IMR-90 (cell line): ENCODE results near the gene RAD18. TPM values are rescaled to one million over a fixed set of nuclear protein-coding genes. Genes with fewer than 3 reads are reported as not detected.
A peak's percentile ranks its signal among the peaks of the same experiment; 100 is the strongest.

ENCODE experiments used
- ATAC-seq: fragments of 200-7000 bp; cut with Tn5 transposase; 2 replicates; pipeline ENCODE4 v1.9.1; 2020; ENCODE audit warnings: low read depth, mild to moderate bottlenecking, moderate library complexity
- BruUV-seq: library from RNA; stranded (reverse); fragments of 400-500 nt; replicated peaks from 2 replicates; lab custom pipeline; 2021; lab: Mats Ljungman, UMichigan
- CTCF ChIA-PET: fragments of 300-600 bp; formaldehyde crosslinking; extraction: SDS; loops from one replicate; lab custom pipeline; 2021; ENCODE audit warnings: antibody characterized with exemption; lab: Yijun Ruan, JAX
- POLR2A ChIA-PET: fragments of 300-600 bp; sonication (Branson Sonifier 250); formaldehyde crosslinking; loops from one replicate; lab custom pipeline; 2022; ENCODE audit warnings: antibody characterized with exemption; ENCODE audit not compliant: unreplicated experiment; lab: Charles Lee
- DNase-seq: peaks from one replicate; pipeline ENCODE4 v3.0.0; 2013
- H2AFZ ChIP-seq: replicated peaks from 2 replicates; pipeline ENCODE3; 2013; ENCODE audit warnings: low read length, mild to moderate bottlenecking; ENCODE audit not compliant: poor library complexity
- H2AK5ac ChIP-seq: 2 replicates; pipeline ENCODE4 v1.6.1; 2013; ENCODE audit warnings: low read depth, low read length, inconsistent platforms
- H2AK9ac ChIP-seq: replicated peaks from 2 replicates; pipeline ENCODE3; 2013; ENCODE audit warnings: mild to moderate bottlenecking, low read depth, low read length, moderate library complexity; ENCODE audit not compliant: poor library complexity
- H2BK120ac ChIP-seq: 2 replicates; pipeline ENCODE4 v1.6.1; 2013; ENCODE audit warnings: low read depth, low read length, inconsistent platforms
- H2BK15ac ChIP-seq: 3 replicates; pipeline ENCODE4 v1.6.1; 2013; ENCODE audit warnings: low read depth, low read length, inconsistent platforms
- H2BK20ac ChIP-seq: 2 replicates; pipeline ENCODE4 v1.6.1; 2013; ENCODE audit warnings: low read depth, mild to moderate bottlenecking, inconsistent platforms, low read length, moderate library complexity
- H2BK5ac ChIP-seq: 2 replicates; pipeline ENCODE4 v1.6.1; 2013; ENCODE audit warnings: mild to moderate bottlenecking, low read depth, low read length, inconsistent platforms; ENCODE audit not compliant: poor library complexity, severe bottlenecking
- H3K14ac ChIP-seq: replicated peaks from 2 replicates; pipeline ENCODE4 v1.6.1; 2013; ENCODE audit warnings: low read depth, low read length, inconsistent platforms
- H3K18ac ChIP-seq: 2 replicates; pipeline ENCODE4 v1.6.1; 2013; ENCODE audit warnings: low read depth, low read length, control low read depth
- H3K23ac ChIP-seq: 2 replicates; pipeline ENCODE4 v1.6.1; 2013; ENCODE audit warnings: low read depth, low read length, inconsistent platforms
- H3K27ac ChIP-seq: 2 replicates; pipeline ENCODE4 v1.5.1; 2013; ENCODE audit warnings: mild to moderate bottlenecking, control low read depth, low read length; ENCODE audit not compliant: insufficient read depth
- H3K27me3 ChIP-seq: 2 replicates; pipeline ENCODE4 v1.6.1; 2013; ENCODE audit warnings: low read length; ENCODE audit not compliant: control insufficient read depth, insufficient read depth
- H3K36me3 ChIP-seq: 2 replicates; pipeline ENCODE4 v1.6.1; 2013; ENCODE audit warnings: low read length, mixed read lengths; ENCODE audit not compliant: control insufficient read depth, insufficient read depth
- H3K4ac ChIP-seq: 2 replicates; pipeline ENCODE4 v1.6.1; 2013; ENCODE audit warnings: low read depth, low read length, inconsistent platforms
- H3K4me1 ChIP-seq: 2 replicates; pipeline ENCODE4 v1.6.1; 2013; ENCODE audit warnings: low read length, mixed read lengths; ENCODE audit not compliant: control insufficient read depth, insufficient read depth
- H3K4me2 ChIP-seq: 2 replicates; pipeline ENCODE4 v1.6.1; 2013; ENCODE audit warnings: low read depth, mild to moderate bottlenecking, control low read depth, low read length, moderate library complexity
- H3K4me3 ChIP-seq: 2 replicates; pipeline ENCODE4 v1.5.1; 2013; ENCODE audit warnings: low read depth, mild to moderate bottlenecking, control low read depth, low read length, moderate library complexity; ENCODE audit not compliant: insufficient read depth
- H3K56ac ChIP-seq: 2 replicates; pipeline ENCODE4 v1.6.1; 2013; ENCODE audit warnings: low read length, inconsistent platforms; ENCODE audit not compliant: insufficient read depth; ENCODE audit errors: extremely low read depth
- H3K79me1 ChIP-seq, 2 experiments: 2 replicates each; pipeline ENCODE4 v1.6.1; 2013; ENCODE audit warnings: low read length in 2 of 2, inconsistent platforms in 1 of 2, low read depth in 1 of 2
- H3K9ac ChIP-seq: 2 replicates; pipeline ENCODE4 v1.6.1; 2013; ENCODE audit warnings: low read depth, low read length, control low read depth
- H3K9me1 ChIP-seq: 2 replicates; pipeline ENCODE4 v1.6.1; 2013; ENCODE audit warnings: low read length, inconsistent platforms; ENCODE audit not compliant: insufficient read depth
- H3K9me3 ChIP-seq: 2 replicates; pipeline ENCODE4 v1.6.1; 2013; ENCODE audit warnings: low read length; ENCODE audit not compliant: control insufficient read depth, insufficient read depth
- H4K20me1 ChIP-seq: 2 replicates; pipeline ENCODE4 v1.6.1; 2013; ENCODE audit warnings: low read length, inconsistent platforms; ENCODE audit not compliant: insufficient read depth
- H4K5ac ChIP-seq: 2 replicates; pipeline ENCODE4 v1.6.1; 2013; ENCODE audit warnings: mild to moderate bottlenecking, low read depth, low read length, control low read depth
- H4K8ac ChIP-seq, 2 experiments: 2 replicates each; pipeline ENCODE4 v1.6.1; 2013; ENCODE audit warnings: low read depth in 2 of 2, low read length in 2 of 2, control low read depth in 1 of 2, inconsistent platforms in 1 of 2
- H4K91ac ChIP-seq: 2 replicates; pipeline ENCODE4 v1.6.1; 2013; ENCODE audit warnings: low read depth, low read length, inconsistent platforms; ENCODE audit not compliant: insufficient read depth
- BHLHE40 ChIP-seq: fragments of 150-350 bp; IDR thresholded peaks from 2 replicates; pipeline ENCODE4 v1.6.1; 2016; ENCODE audit warnings: mild to moderate bottlenecking, low read depth, low read length
- MAZ ChIP-seq: IDR thresholded peaks from 2 replicates; pipeline ENCODE4 v1.6.1; 2012; ENCODE audit warnings: low read depth, mild to moderate bottlenecking, low read length, improper control_type of control experiment, moderate library complexity, borderline replicate concordance
- MXI1 ChIP-seq: IDR thresholded peaks from 2 replicates; pipeline ENCODE4 v1.6.1; 2012; ENCODE audit warnings: low read depth, mild to moderate bottlenecking, low read length, moderate library complexity, borderline replicate concordance
- NFE2L2 ChIP-seq: fragments of 150-350 bp; IDR thresholded peaks from 2 replicates; pipeline ENCODE4 v1.6.1; 2016; ENCODE audit warnings: low read depth, mild to moderate bottlenecking, low read length
- RAD21 ChIP-seq: IDR thresholded peaks from 2 replicates; pipeline ENCODE4 v1.6.1; 2012; ENCODE audit warnings: low read length, improper control_type of control experiment
- RCOR1 ChIP-seq: IDR thresholded peaks from 2 replicates; pipeline ENCODE4 v1.6.1; 2012; ENCODE audit warnings: mild to moderate bottlenecking, low read length, improper control_type of control experiment; ENCODE audit not compliant: insufficient replicate concordance
- RFX5 ChIP-seq: IDR thresholded peaks from 2 replicates; pipeline ENCODE4 v1.8.0; 2012; ENCODE audit warnings: low read depth, mild to moderate bottlenecking, low read length, moderate library complexity
- WGBS, 2 experiments: methylation state at CpG; one replicate each; pipeline versions ENCODE4 v1.1.5 to v1.1.7; 2013; ENCODE audit warnings: missing lambda C conversion rate in 2 of 2; ENCODE audit not compliant: insufficient read length in 1 of 2; ENCODE audit errors: extremely low coverage in 2 of 2; 5-methylcytosine and 5-hydroxymethylcytosine counted together
- dilution Hi-C: fragments of 300-500 bp; cut with HindIII; formaldehyde crosslinking; loops from one replicate; pipeline ENCODE4 v1.14.3; 2018; ENCODE audit warnings: low sequenced_read_pairs; ENCODE audit not compliant: unreplicated experiment
- in situ Hi-C: fragments of 300-500 bp; cut with MboI; formaldehyde crosslinking; loops from 3 replicates; pipeline ENCODE4 v1.14.3; 2019; ENCODE audit warnings: low sequenced_read_pairs, inconsistent platforms, mixed read lengths
- intact Hi-C: fragments of 100-400 bp; cut with micrococcal nuclease; formaldehyde crosslinking; loops from 2 replicates; pipeline ENCODE4 v1.10.0; 2022
- polyA plus RNA-seq, 3 experiments: library from polyadenylated mRNA; depleted of rRNA; stranded (reverse); fragments of >200 nt; gene quantifications; 2 replicates each; pipeline ENCODE4 v1.2.3, GENCODE V29; 2012; ENCODE audit warnings: low replicate concordance in 1 of 3
- total RNA-seq: library from RNA; depleted of rRNA; stranded (reverse); fragments of >200 nt; gene quantifications from 2 replicates; pipeline ENCODE4 v1.2.3, GENCODE V29; 2012
- TF ChIP-seq, protein P1 (sequence below): fragments of 150-350 bp; IDR thresholded peaks from 2 replicates; pipeline ENCODE4 v1.6.1; 2016; ENCODE audit warnings: low read depth, mild to moderate bottlenecking, low read length, moderate library complexity, borderline replicate concordance
- TF ChIP-seq, protein P2 (sequence below): fragments of 150-350 bp; IDR thresholded peaks from 2 replicates; pipeline ENCODE4 v1.6.1; 2017; ENCODE audit warnings: mild to moderate bottlenecking, antibody characterized with exemption, low read length, low read depth

Gene RAD18
- total and polyA plus RNA-seq, 2 of the 4 experiments (the other 2 are of a cell fraction), result 8.2 to 17.2 TPM

DNA sequence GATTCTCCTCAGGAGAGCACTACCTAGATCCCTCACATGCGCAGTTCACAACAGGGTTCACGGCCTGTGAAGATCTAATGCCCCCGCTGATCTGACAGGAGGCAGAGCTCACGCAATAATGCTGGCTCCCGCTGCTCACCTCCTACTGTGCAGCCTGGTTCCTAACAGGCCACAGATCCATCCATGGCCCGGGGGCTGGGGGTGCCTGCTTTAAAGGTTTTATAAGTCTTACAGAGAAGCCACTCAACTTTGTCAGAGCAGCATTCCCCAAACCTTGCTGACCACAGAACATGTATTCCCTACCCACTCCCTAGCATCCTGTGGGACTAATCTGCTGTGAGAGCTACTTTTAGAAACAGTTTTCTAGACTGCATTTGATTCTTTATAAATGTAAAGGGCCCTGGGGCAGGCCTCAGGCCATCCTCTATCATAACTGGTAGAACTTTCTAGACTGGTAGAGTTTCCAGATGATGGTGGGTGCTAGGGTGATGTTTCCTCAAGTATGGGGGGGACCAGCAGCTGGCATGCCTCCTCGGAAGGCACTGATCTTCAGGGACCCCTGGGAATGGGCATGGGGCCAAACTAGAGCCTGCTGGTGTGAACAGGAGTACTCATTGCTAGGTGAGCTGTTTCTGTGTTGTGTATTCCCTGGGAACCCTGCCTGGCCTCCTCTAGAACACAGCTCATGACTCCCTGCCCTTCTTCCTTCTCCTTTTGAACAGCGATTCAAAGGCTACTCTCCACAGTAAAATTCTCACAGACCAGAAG is 25.7 kb upstream of the RAD18 start:
- no peaks in the 10 kb centered on the region for H3K79me1 ChIP-seq
- DNase-seq, result no peak
- intact Hi-C loops, result loop anchor here (1.0 kb wide), 2 partner anchors 78 to 313 kb away; no protein-coding TSS in a partner anchor

More for the DNA sequence above, 25.7 kb upstream of the RAD18 start:
- H3K4me1 ChIP-seq, result no peaks in the 10 kb centered on the region
- WGBS, 2 experiments, result no CpG with 5 or more reads among the region's 8 CpGs
- no peak for TF ChIP-seq RAD21
- TF ChIP-seq MXI1, result no peak
- TF ChIP-seq NFE2L2, result no peak
- TF ChIP-seq, protein P1, sequence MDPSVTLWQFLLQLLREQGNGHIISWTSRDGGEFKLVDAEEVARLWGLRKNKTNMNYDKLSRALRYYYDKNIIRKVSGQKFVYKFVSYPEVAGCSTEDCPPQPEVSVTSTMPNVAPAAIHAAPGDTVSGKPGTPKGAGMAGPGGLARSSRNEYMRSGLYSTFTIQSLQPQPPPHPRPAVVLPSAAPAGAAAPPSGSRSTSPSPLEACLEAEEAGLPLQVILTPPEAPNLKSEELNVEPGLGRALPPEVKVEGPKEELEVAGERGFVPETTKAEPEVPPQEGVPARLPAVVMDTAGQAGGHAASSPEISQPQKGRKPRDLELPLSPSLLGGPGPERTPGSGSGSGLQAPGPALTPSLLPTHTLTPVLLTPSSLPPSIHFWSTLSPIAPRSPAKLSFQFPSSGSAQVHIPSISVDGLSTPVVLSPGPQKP, result no peak
- no peak for TF ChIP-seq BHLHE40
- no peak for TF ChIP-seq MAZ
- TF ChIP-seq RCOR1, result no peak
- TF ChIP-seq, protein P2, sequence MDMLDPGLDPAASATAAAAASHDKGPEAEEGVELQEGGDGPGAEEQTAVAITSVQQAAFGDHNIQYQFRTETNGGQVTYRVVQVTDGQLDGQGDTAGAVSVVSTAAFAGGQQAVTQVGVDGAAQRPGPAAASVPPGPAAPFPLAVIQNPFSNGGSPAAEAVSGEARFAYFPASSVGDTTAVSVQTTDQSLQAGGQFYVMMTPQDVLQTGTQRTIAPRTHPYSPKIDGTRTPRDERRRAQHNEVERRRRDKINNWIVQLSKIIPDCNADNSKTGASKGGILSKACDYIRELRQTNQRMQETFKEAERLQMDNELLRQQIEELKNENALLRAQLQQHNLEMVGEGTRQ, result no peak
- TF ChIP-seq RFX5, result no peak
- no peaks in the 10 kb centered on the region for H4K20me1 ChIP-seq
- no TSS peak for BruUV-seq
- no peak overlapping the region for H2AK5ac ChIP-seq
- no peak overlapping the region for H3K4me2 ChIP-seq
- no peak overlapping the region for H4K8ac ChIP-seq
- H2BK15ac ChIP-seq, result no peak overlapping the region
- no peak overlapping the region for H2BK5ac ChIP-seq
- in situ Hi-C loops (no loop called here), dilution Hi-C loops (no loop called here)
- H4K5ac ChIP-seq, result no peak overlapping the region
- no peak overlapping the region for H2AFZ ChIP-seq
- no peak overlapping the region for H2BK120ac ChIP-seq
- H3K56ac ChIP-seq, result no peak overlapping the region
- no peaks in the 10 kb centered on the region for H3K9me1 ChIP-seq
- no peak overlapping the region for H4K91ac ChIP-seq
- H2AK9ac ChIP-seq, result peak overlapping the region; percentile 13
- H3K27me3 ChIP-seq, result peaks cover 5% of the 10 kb centered on the region
- no peaks in the 10 kb centered on the region for H3K36me3 ChIP-seq
- no peak overlapping the region for H3K27ac ChIP-seq
- no peak overlapping the region for H3K9ac ChIP-seq
- no peak for ATAC-seq
- no peaks in the 10 kb centered on the region for H3K9me3 ChIP-seq
- H3K18ac ChIP-seq, result no peak overlapping the region
- H3K23ac ChIP-seq, result no peak overlapping the region
- H2BK20ac ChIP-seq, result no peak overlapping the region
- POLR2A ChIA-PET, result no interaction called here
- CTCF ChIA-PET, result interaction anchor here (0.7 to 2.8 kb wide), 5 partner anchors 41 to 742 kb away, joined by 3 to 8 read pairs (median 3); partner anchors contain the start of gene SRGAP3
- no peak overlapping the region for H3K4ac ChIP-seq
- no peak overlapping the region for H3K14ac ChIP-seq
- H3K4me3 ChIP-seq, result no peak overlapping the region
